ENCODE data around the gene FKBP1B.
"Not testable (repeated sequence)": the region's sequence is repeated elsewhere in the genome, so short reads cannot be mapped to it uniquely, and the experiment has no call there.

Gene FKBP1B

DNA sequence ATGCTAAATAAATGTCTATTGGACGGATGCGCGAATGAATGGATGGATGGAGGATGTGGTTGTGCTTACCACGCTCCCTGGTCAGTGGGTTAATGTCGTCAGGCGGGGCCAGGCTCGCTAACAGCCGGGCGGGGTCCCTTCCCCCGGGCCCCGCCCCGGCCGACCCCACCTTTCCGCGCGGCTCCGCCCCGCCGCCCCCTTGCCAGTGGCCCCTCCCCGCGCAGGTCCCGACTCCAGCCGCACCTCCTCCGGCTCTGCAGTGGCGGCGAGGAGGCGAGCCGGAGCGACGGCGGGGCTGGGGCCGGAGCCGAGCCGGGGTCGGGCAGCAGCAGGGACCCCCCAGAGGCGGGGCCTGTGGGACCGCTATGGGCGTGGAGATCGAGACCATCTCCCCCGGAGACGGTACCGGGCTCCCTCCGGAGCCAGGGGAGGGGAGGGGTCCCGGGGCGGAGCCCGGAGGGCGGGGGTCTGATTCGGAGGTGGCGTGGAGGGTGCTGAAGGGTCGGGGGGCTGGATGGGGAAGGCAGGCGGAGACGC is at the start of gene FKBP1B:
Gene FKBP1B, plus strand, starts transcription at position 257 of the 537 bp plus-strand sequence. Its CDS starts 109 bp downstream, at position 366.
- DNase-seq: peak in 23 of 56 donors; percentile 7 to 67 (median 23)

DNA sequence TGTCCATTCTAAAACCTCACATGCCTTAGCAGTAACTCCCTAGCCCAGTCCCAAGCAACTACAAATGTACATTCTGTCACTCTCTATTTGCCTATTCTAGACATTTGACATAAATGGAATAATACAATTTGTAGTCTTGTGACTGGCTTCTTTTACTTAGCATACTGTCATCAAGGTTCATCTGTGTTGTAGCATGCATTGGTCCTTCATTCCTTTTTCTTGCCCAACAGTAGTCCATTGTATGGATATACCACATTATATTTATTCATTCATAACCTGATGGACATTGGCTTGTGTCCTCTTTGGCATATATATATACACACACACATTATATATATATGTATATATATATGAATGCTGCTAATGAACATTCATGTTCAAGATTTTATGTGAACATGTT is 41.8 kb upstream of the FKBP1B start:
- no peak for DNase-seq

DNA sequence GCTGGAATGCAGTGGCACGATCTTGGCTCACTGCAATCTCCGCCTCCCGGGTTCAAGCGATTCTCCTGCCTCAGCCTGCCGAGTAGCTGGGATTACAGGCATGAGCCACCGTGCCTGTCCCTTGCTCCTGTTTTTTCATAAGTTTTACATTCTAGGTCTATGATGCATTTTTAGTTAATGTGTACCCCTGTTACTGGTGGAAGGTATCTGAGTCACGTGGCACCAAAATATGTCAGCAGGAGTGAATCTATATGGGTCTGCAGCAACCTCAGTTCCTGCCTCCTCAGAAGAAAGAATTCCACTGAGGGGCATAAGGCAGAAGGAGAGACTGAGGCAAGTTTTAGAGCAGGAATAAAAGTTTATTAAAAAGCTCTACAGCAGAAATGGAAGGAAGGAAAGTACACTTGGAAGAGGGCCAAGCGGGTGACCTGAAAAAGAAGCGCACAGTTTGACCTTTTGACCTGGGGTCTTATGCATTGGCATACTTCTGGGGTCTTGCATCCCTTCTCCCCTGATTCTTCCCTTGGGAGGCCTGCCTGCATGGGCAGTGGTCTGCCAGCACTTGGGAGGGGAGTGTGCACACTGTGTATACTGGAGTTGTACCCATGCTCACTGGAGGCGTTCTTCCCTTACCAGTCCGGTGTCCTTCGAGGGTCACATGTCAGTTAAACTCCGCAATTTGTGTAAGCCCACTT is 40.7 kb upstream of the FKBP1B start:
- no peak for DNase-seq

DNA sequence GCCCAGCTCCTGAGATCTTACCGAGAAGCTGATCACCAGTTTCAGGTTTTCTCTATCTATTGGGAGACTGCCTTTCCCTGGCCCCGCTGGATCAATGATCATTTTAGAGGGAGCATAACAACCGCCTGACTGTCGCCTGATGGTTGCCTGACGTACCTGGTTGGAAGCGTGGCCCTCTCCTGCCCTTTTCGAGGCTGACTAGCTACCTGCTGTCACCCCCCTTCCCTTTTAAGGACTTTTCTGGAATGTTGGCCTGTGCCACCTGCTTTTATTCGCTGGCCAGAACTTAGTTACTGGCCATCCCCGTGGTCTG is 40.2 kb upstream of the FKBP1B start:
- DNase-seq: no peak

DNA sequence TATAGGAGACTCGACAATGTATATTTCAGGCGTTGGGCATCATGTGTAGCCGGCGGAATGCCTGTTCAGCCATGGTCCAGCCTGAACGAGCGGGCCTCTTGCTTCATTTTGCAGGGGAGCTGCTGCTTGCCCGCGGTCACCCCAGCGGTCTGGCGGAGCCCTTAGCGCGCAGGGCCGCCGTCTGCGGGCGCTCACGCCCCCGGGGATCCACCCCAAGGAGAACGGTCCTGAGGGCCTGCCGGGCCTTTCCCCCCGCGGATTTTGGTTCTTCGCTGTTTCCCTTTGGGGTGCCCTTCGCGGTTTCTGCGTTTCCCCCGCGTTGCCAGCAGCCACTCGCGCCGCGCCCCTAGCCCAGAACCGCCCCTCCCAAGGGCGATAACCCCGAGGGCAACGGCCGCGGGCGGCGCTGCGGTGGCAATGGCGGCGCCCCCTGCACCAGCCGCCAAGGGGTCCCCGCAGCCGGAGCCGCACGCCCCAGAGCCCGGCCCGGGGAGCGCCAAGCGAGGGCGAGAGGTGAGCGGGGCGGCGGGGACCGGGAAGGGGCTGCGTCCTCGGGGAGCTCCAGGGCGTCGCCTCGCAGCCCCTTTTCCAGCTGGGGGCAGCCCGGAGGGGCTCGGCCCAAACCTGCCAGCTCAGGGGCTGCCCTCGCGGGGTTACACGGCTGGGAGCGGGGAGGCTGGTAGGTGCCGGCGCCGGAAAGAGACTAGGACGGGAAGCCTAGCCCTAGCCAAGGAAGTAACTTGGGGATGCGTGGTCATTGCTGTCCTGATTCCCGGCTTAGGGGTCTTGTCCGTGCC is 39.7 kb upstream of the FKBP1B start, which contains the start of gene MFSD2B:
Gene MFSD2B, plus strand, starts transcription at position 406 of the 797 bp plus-strand sequence. Its CDS starts 12 bp downstream, at position 418.
- DNase-seq: no peak

DNA sequence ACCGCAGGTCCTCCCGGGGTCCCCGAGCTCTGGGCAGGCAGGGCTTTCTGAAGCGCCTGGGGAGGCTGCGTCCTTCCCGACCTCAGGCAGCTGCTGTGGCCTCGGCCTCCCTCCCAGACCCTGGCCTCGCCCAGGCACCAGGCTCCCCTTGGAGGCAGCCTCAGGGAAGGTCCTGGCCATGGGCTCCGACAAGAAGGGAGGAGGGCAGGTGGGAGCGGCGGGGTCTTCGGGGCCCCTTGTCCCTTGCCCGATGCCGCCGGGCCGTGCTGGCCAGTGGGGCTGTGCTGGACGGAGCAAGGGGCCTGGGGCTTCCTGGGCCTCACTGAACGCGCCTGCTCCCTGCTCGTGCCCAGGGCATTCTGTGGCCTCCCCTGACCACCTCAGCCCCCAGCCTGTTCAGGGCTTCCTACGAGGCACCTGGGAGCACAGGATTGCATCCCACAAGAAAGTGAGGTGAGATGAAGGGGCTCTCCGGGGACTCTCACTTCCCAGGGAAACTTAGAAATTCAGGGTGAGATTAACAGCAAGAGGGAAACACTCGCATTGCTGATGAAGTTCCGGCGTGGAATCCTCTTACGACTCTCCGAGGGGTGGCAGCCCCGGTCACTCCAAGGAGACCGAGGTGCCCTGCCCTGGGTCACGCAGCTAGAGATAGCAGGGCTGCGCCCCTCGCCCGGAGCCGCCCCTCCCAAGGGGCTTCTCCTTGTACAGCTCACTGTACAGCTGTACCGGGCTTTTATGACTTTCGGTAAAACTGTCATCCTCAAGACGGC is 38.9 kb upstream of the FKBP1B start:
- DNase-seq: no peak

DNA sequence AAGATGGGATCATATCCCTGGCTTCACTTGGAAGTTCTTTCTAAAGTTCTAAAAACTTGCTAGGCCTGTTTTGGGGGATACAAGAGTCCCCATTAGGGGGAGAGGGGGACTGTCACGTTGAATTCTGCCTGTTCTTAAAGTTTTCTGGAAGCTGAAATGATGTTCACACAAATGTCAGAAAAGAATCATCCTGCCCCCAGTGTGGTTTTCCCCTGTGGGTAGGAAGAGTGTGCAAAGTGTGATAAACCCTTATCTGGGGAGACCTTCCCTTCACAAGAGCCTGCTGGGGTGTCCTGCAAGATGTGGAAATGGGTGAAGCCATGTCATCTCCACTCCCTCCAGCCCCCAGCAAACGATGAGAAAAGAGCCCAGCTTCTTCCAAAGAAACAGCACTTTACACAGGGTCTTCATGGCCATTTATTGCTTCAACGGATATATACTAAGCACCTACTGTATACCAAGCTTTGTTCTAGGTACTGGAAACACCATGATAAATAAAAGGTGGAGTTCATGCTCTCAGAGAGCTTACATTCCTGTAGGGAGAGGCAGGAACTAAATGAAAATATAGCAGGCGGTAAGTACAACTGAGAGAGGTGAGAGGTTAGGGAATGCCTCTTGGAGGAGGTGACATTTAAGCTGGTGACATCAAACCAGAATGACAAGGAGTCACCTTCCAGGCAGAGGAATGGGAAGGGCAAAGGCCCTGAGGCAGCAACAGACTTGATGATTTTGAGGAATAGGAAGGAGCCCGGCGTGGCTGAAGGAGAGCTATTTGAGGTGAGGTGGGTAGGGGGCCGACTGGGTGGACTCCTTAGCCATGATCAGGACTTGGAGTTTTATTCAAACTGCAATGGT is 38.1 kb upstream of the FKBP1B start:
- no peak for DNase-seq

DNA sequence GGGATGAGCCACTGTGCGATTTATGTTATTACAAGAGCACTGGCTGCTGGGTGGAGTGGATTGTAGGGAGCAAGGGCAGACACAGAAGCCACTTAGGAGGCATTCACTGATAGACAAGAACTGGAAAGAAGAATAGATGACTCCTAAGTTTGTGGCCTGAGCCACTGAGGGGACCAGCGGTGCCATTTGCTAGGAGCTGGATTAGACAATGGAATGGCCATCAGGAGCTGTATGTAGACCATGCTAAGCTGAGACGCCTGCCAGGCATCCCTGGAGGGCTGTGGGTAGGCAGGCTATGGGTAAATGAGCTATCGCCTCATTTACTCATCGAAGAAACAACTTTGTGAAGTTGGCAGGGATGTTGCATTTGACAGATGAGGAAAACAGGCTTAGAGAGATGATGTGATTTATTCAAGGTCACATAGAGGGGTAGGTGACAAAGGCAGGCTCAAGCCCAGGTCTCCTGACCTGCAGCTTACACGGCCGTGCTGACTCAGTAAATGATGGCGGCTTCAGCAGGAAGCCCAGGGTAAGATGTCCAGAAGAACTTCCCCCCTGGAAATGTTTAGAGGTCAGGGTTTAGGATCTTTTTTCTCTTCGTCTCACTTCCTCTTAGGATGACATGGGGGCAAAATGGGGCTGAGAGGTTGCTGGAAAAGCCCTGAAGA is 36.9 kb upstream of the FKBP1B start:
- DNase-seq: no peak

DNA sequence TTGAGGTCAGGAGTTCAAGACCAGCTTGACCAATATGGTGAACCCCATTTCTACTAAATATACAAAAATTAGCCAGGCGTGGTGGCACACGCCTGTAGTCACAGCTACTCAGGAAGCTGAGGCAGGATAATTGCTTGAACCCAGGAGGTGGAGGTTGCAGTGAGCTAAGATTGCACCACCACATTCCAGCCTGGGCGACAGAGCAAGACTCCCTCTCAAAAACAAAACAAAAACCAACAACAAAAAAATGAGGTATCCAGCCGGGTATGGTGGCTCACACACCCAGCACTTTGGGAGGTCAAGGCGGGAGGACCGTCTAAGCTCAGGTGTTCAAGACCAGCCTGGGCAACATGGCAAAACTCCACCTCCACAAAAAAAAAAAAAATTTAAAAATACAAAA is 34.6 kb upstream of the FKBP1B start:
- not testable (repeated sequence) for DNase-seq

DNA sequence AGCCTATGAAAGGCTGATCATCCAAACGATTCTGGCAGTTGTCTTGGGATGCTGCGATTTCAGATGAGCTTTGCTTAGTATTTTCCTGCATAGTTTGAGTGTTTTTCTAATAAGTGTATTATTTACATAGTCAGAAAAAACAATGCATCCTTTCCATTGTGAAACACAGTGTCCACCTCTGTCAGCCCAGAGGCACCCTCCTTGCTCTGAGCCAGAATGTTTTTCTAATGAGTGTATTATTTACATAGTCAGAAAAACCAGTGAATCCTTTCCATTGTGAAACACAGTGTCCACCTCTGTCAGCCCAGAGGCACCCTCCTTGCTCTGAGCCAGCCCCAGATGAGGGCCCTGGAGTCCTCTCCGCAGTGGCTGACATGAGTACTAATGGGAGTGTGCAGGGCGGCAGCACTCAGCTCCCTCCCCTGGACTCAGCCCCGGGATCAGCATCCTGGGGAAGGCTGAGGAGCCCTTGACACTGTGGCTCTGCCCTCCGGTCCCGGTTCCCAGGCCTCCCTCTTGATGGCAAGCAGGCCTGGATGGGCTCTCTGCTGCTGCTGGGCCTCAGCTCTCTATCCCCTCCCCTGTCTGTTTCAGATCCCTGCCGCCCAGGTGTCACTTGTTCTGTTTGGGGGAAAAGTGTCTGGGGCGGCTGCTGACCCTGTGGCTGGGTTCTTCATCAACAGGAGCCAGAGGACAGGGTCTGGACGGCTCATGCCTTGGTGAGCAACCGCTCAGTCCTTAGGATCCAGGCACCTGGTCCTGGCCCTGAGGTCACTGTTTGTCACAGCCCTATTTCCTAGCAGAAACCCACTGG is 33.8 kb upstream of the FKBP1B start:
- DNase-seq: no peak

DNA sequence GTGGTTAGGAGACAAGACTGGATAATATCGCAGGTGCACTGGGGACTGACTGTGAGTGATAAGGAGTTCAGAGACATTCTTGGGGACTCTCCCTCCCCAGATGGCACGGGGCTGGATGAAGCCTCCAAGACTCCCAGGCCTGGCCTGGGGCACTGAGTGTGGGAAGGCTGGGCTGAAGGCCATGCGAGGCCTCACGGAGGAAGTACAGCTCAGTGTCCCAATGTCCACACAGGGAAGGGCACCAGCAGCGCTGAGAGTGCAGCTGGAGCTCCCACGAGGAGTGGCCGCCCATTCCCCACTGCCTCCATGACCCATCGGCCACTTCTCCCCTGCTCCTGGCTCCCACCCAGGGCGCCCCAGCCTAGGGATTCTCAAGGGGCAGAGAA is 33.2 kb upstream of the FKBP1B start:
- DNase-seq: no peak

DNA sequence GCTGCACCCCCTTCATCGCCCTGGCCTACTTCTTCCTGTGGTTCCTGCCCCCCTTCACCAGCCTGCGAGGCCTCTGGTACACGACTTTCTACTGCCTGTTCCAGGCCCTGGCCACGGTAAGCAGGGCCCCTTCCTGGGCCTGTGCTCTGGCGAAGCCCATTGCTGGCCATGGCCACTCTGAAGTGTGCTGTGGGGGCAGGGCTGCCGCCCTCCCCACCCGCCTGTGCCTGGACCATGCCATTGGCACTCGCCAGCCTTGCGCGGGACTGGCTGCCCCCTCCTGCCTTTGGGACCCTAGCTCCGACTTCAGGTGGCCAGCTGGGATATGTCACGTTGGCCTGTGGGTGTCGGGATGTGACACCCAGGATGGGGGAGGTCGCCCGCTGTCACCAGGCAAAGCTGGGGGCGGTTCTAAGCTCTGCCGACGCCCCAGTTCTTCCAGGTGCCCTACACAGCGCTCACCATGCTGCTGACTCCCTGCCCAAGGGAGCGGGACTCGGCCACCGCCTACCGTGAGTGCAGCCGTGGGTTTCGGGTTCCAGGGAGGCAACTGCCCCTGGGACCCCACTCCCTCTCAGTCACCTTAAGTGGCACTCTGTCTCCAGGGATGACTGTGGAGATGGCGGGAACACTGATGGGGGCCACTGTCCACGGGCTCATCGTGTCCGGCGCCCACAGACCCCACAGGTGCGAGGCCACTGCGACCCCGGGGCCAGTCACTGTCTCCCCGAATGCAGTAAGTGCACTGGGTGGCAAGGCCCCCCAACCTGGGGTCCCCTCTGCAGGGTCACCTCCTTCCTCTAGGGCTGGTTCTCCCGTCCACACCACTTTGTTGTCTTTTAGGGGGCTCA is 32.5 kb upstream of the FKBP1B start:
- no peak for DNase-seq

DNA sequence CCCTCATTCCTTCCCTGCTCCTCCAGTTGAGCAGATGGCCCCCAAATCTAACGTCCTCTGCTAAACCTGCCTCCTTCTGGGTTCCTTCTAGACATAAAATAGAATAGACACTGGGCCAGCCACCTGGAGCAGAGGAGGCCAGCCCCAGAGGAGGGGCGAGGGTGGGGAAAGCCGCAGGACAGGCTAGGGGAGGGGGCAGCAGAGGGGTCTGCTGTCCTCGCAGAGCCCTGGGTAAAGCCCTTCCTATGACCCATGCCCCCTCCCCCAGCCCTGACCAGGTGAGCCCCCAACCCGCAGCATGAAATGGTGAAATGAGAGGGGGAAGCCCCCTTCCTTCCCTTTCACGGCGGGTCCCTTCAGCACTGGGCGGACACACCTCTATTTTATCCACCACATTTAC is 31.8 kb upstream of the FKBP1B start:
- DNase-seq: no peak

DNA sequence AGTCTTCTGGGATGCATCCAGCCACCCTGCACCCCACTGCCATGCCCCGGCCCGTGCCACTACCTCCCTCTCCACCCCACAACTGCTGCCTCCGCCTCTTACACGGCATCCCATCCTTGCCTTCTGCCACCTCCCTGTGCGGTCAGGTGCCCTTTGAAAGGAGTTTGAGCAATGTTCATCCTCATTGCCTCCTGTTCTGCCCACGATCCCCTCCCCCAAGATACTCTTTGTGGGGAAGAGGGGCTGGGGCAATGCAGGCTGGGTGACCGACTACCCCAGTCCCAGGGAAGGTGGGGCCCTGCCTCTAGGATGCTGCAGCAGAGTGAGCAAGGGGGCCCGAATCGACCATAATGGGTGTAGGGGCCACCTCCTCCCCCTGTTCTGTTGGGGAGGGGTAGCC is 31.3 kb upstream of the FKBP1B start:
- no peak for DNase-seq

DNA sequence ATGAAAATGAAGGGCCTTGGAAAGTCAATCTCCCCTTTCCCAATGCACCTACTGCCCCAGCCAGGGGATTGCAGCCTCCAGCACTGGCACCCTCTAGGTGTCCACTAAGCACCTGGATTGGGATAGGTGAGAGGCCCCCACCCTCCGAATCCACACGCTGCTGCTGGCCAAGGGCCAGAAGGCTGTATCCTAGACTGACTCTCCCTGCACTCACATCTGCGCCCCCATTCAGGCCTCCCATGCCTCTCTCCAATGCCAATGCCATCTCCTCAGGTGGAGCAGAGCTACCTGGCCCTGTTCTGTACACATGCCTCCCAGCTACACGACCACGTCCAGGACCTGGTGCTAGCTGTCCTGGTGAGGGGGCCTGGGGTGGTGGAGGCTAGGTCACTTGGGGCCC is 29.8 kb upstream of the FKBP1B start:
- DNase-seq: no peak

DNA sequence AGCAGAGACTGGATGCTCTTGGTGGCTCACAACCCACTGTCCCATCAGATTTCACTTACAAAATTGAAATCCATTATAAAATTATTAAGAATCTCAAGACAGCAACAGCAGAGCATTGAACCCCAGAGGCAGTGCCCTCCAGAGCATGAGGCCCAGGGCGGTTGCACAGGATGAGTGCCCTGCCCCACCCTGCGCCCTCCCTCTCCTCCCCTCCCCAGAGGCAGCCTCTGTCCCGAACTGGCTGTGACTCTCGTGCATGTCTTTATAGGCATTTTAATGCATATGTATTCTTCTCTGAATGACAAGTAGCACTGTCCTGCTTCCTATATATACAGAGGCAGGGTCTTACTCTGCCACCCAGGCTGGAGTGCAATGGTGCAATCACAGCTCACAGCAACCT is 29.3 kb upstream of the FKBP1B start:
- no peak for DNase-seq

DNA sequence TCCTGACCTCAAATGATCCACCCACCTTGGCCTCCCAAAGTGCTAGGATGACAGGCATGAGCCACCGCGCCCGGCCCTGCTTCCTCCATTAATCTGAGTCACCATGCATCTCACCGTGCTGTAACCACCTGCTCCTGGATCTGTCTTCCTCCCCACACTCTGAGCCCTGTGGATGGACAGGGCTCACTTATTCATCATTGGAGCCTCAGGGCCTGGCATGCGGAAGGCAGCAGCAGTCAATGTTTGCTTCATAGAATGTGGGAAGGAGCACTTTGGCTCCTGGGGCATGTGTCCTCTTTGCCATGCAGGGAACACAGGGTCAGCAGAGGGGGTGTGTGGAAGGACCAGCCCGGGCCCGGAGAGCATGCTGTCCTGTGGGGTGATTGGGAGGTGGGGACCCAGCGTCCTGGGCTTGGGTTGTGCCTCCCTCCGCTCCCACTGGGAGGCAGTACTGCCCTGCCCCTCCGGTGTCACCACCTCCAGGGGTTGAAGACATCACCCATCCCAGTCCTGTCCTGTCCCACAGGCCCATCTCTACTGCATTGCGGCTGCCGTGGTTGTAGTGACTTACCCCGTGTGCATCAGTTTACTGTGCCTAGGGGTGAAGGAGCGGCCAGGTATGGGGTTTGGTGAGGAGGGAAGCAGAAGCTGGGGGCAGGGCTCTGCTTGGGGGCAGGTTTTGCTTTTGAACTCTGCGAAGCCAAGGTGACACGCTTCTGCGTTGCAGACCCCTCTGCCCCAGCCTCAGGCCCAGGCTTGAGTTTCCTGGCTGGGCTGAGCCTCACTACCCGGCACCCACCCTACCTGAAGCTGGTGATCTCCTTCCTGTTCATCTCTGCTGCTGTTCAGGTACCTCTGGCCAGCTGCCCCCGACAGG is 28.2 kb upstream of the FKBP1B start:
- no peak for DNase-seq

All from amygdala (tissue), 56 donors.